NCI-H446 (cell line): ENCODE measurements around the gene PFDN2.

Experiments used
- DNase-seq, 2 experiments: peaks; one replicate each; lab custom pipeline; 2025; lab: John Stamatoyannopoulos, UW

Gene PFDN2

DNA sequence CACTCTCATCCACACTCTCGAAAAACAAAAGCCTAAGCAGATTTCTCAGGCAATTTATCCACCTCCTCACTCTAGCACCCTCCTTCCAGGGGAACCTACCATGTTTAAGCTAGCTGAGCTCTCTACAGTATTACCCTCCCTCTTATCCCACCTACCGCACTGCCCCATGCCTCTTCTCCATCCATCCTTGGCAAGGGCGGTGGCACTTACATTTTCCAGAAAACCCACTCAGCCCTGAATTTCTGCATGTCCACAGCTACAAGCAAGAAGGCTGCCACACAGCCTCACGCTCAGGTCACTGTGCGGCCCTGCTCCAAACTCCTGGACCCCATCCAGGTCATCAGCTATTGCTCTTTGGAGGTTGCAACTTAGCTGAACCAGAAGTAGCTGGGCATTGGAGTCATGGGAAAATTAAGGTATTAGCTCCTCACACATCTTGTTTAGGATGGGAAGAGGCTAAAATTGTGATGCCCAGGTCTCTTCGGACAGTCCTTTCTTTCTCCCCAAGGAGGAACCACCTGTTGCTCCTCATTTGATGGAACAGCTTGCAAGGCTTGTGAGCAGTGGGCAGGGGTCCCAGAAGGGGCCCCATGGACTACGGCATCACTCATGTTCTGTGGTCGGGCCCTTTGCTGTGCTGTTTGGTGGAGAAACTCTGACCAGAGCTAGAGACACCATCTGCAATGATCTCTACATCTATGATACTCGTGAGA is 18.6 kb downstream of the PFDN2 start:
- DNase-seq, result no peak

- DNase-seq, result peak in 1 of 2 experiments; percentile 47
These were observed 19.4 kb downstream of the PFDN2 start, which contains the start of gene KLHDC9 for GRCh38 chr1:161098210-161099068. KLHDC9 (plus strand) TSS chr1:161098361; CDS start chr1:161098536, 175 bp downstream.

GRCh38 chr1:161096530-161096929 is 21.3 kb downstream of the PFDN2 start:
- DNase-seq, result no peak

- DNase-seq, result no peak
These were observed 21.8 kb downstream of the PFDN2 start for GRCh38 chr1:161096015-161096414.

DNA sequence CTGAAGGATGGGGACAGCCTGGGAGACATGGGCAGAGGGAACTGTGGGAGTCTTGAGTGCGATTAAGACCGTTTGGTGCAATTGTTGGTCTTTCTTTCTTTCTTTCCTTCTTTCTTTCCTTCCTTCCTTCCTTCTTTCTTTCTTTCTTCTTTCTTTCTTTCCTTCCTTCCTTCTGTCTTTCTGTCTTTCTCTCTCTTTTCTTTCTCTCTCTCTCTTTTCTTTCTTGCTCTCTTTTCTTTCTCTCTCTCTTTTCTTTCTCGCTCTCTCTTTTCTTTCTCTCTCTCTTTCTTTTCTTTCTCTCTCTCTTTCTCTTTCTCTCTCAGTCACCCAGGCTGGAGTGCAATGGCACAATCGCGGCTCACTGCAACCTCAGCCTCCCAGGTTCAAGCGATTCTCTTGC is 22.6 kb downstream of the PFDN2 start:
- no peak for DNase-seq

GRCh38 chr1:161094481-161094880 is 23.4 kb downstream of the PFDN2 start:
- no peak for DNase-seq

DNA sequence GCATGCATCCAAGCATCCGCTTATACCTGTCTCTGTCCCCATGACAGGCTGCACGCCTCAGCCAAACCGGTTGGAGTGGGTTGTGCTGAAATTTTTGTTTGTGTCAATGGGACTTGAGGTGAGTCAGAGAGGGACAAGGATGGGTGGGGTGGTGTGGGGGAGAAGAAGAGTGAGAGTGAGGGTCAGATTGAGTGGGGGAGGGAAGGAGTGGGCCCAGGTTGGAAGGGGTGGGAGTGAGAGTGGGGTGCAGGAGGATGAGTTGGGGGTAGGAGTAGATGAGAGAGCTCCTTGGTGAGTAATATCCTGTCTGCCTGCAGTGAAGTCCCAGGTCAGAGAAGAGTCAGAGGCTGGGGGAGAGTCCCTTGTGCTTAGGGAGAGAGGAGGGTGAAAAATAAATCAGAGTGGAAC is 25.2 kb downstream of the PFDN2 start:
- DNase-seq, result no peak

DNA sequence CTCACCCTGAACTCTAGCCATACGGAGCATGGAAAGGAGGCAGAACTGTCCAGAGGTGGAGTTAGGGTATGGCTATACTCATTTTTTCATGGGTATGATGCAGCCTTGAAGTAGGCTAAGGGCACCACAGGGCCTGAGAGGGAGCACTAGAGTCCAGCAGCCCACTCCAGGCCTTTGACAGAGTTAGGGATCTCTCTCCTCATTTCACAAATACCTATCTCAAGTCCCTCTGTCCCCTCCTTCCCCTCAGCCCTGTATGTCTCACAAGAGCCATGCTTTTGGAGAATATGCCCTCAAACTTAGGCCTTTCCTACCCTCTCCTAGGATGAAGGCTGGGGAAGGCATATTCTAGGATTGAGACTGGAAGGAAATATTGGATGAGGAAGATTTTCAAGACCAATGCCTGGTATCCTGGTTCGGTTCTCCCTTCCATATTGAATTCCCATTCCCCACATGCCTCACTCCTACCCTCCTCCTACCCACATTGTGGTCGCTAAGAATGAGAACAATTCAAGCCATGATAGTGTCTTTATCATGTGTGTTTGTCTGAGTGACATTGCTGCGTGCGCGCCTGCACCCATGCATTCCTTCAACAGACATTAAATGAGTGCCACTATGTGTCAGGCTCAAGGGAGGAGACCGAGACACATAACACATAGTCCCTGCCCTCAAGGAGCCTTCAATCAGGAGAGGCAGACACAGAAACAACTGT is 25.9 kb downstream of the PFDN2 start:
- DNase-seq, result no peak

DNA sequence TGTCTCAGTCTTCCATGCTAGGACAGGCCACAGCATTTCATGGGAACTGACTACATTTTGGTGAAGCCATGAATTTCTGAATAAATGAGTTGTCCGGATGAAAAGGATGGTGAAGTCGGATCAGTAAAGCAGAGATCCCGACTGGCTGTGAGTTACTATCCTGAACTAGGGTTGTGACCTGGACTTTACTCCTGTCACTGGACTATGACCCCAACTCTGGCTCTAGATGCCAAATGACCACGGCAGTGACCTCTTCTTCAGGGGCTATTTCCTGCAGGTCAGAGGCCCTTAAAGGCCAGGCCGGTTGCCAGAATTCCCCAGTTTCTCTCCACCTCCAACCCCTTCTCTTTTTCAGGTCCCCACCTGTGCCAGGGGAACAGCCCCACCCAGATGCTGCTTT is 26.7 kb downstream of the PFDN2 start:
- no peak for DNase-seq

- DNase-seq, result no peak
These were observed 27.2 kb downstream of the PFDN2 start for GRCh38 chr1:161090617-161091016.

DNA sequence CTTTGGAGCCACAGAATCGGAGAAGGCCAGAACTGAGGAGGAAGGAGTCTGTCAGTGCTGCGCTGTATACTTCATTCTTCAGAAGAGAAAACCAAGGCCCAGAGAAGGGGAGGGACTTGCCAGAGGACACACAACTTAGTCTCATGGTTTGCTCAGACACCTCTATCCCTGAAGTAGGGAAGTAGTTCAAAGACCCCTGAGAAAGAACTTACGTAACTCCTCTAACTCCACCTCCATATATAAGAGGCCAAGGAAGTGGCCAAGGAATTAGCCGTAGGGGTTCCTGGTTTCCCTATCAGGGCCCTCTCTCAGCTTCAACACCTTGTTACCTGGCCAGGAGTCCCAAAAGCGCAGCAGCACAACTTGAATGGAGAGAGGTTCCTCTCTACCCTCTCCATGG is 27.9 kb downstream of the PFDN2 start:
- DNase-seq, result no peak

DNA sequence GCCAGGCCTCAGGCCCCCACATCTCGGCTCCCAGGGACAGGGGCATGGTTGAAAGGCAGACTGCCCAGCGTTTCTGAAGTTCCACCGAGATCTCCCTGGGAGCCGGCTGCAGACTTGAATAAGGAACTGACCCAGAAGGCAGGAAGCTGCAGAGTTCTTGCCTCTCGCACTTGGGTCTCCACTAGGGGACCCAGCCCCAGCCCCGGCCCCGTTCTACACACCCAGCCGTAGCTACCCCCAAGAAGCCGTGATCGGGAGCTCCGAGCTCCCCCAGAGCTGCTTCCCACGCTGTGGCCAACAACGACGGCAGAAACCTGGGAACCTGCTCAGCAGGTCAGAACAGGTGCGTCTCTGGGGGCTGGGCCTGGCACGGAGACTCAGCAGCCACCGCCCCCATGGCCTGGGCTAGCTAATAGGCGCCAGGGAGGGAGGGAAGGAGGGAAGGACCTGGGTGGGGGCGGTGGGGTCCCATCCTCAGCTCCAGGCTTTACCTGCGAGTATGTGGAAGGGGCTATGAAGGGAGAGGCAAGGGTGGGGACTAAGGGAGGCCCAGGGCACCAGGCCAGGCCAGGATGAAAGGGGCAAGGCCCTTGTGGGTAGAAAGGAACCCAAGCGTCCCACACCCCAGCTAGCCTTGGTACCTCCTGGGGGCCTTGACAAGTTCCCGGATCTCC is 28.4 kb downstream of the PFDN2 start, which contains the start of gene NECTIN4:
TSS of gene NECTIN4 (minus strand) at position 308 of the 674 bp plus-strand sequence. CDS start at position 46, 262 bp downstream.
- DNase-seq, result no peak

DNA sequence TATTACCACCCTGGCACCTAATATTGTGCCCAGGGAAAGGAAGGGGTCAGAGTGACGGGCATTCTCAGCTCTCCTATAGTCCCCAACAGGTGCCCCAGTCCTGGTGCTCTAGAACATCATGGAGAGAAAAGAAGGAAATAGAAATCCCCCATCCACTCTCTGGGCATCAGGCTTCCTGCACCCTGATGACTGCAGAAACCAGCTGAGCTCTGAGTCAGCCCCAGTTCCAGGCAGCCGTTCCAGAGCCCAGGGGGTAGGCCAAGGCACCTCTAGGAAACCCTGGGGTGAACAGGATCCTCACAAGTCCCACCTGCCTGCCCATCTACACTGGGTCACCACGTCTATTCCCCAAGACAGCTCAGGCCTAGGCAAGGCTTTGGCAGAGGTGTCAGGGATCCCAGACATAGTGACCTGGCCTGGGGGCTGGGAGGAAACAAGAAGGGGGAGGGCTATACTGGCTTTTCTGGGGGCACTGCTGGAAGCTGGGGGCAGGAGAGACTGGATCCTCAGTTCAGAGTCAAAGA is 29.2 kb downstream of the PFDN2 start:
- no peak for DNase-seq

DNA sequence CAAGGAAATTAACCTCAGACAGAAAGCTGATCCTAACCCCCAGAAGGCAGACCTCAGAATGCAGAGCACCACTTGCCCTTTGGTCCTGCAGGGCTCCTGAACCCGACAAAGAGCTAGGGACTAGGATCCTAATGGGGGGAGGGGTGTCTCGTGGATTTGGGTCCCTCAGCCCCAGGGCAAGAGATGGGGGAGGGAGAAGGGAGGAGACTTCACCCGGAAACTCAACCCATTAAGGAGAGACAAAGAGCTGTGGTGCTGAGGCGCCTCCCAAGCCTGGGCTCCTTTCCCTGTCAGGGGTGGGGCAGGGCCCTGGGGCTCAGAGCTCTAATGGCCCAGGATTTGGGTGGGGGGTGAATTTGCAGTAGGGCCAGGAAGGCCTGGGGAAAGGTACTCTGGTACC is 31.4 kb downstream of the PFDN2 start:
- DNase-seq, result no peak

GRCh38 chr1:161085165-161085564 is 32.7 kb downstream of the PFDN2 start:
- DNase-seq, result no peak

GRCh38 chr1:161084597-161084988 is 33.2 kb downstream of the PFDN2 start:
- no peak for DNase-seq

DNA sequence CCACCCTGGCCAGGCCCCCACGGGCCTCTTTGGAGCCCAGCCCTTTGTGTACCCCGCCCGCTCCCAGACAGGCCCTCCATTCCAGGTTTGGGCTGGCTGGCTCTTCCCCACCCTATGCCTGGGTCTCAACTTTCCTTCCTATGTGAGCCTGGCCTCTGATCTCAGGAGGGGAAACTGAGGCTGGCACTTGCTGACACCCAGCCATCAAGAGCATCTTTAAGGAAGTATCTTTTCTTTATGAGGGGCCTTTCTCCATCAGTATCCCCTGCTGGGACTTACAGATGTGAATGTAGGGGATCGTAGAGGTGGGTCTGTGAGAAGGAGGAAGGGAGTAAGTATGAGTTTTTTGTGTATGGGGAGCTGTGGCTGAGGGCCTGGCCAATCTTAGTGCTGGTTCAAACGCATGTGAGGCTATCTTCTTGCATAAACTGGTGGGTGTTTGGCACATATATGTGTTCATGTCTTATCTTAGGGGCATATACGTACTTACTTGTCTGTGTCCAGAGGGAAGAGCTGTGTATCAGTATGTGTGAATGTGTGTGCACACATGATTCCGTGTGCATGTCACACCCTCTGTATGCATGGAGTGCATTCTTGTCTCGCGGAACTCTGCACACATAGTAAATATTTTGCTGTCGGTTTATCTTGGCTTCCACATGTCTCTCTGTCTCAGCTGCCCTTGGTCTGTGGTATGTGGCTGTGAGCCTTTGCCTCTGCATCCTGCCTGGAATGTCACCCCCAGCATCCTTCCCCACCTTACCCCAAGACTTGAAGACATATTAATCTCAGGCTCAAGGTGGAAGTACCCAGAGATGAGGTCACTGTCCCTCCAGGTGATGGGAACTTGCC is 33.9 kb downstream of the PFDN2 start:
- DNase-seq, result no peak

- DNase-seq, result no peak
These were observed 34.7 kb downstream of the PFDN2 start for GRCh38 chr1:161082996-161083747.

GRCh38 chr1:161082483-161082882 is 35.4 kb downstream of the PFDN2 start:
- no peak for DNase-seq

DNA sequence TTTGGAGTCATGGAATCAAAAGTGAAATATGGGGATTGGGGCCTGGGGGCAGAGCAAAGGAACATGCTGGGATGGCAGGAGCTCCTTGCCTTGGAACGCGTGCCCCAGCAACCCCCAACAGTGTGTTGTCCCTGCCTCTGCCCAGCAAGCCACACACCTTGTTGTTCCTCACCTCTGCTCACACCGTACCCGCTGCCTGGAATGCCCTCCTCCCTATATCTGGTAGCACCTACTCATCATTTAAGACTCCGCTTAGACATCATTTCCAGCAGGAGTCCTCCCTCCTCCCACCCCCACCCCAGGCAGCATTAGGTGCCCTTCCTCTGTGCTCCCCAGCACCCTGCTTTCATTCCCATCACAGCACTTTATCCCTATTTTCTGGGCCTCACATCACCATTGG is 36.3 kb downstream of the PFDN2 start:
- DNase-seq, result no peak
